ENCODE measurements around the gene ME3.

DNA sequence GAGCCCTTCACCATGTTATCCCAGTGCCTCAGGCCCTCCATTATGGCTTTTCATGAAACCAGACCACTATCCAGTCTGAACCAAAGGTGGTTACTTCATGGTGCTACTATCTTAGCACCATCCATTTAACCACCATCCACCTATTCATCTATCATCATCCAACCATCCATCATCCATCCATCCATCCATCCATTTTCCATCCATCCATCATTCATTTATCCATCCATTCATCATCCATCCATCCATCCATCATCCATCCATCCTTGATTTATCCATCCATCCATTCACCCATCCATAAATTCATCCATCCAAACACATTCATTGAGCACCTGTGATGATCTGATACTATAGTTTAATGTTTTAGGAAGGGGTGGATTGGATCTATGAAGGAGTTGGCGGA, 204.2 kb downstream of the ME3 start:
- TF ChIP-seq, protein P1, sequence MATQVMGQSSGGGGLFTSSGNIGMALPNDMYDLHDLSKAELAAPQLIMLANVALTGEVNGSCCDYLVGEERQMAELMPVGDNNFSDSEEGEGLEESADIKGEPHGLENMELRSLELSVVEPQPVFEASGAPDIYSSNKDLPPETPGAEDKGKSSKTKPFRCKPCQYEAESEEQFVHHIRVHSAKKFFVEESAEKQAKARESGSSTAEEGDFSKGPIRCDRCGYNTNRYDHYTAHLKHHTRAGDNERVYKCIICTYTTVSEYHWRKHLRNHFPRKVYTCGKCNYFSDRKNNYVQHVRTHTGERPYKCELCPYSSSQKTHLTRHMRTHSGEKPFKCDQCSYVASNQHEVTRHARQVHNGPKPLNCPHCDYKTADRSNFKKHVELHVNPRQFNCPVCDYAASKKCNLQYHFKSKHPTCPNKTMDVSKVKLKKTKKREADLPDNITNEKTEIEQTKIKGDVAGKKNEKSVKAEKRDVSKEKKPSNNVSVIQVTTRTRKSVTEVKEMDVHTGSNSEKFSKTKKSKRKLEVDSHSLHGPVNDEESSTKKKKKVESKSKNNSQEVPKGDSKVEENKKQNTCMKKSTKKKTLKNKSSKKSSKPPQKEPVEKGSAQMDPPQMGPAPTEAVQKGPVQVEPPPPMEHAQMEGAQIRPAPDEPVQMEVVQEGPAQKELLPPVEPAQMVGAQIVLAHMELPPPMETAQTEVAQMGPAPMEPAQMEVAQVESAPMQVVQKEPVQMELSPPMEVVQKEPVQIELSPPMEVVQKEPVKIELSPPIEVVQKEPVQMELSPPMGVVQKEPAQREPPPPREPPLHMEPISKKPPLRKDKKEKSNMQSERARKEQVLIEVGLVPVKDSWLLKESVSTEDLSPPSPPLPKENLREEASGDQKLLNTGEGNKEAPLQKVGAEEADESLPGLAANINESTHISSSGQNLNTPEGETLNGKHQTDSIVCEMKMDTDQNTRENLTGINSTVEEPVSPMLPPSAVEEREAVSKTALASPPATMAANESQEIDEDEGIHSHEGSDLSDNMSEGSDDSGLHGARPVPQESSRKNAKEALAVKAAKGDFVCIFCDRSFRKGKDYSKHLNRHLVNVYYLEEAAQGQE (IDR thresholded peaks at IDR 0.05; ENCODE audit: low read depth), result no peak
- TF ChIP-seq POLR2AphosphoS5 (IDR thresholded peaks at IDR 0.05; ENCODE audit: low read depth, low read length), result no peak
- TF ChIP-seq, protein P2, sequence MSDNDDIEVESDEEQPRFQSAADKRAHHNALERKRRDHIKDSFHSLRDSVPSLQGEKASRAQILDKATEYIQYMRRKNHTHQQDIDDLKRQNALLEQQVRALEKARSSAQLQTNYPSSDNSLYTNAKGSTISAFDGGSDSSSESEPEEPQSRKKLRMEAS (IDR thresholded peaks at IDR 0.05), result no peak
- TF ChIP-seq, protein P3, sequence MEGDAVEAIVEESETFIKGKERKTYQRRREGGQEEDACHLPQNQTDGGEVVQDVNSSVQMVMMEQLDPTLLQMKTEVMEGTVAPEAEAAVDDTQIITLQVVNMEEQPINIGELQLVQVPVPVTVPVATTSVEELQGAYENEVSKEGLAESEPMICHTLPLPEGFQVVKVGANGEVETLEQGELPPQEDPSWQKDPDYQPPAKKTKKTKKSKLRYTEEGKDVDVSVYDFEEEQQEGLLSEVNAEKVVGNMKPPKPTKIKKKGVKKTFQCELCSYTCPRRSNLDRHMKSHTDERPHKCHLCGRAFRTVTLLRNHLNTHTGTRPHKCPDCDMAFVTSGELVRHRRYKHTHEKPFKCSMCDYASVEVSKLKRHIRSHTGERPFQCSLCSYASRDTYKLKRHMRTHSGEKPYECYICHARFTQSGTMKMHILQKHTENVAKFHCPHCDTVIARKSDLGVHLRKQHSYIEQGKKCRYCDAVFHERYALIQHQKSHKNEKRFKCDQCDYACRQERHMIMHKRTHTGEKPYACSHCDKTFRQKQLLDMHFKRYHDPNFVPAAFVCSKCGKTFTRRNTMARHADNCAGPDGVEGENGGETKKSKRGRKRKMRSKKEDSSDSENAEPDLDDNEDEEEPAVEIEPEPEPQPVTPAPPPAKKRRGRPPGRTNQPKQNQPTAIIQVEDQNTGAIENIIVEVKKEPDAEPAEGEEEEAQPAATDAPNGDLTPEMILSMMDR (IDR thresholded peaks at IDR 0.05 in 2 of 3, conservative IDR thresholded peaks at IDR 0.05 in 1 of 3; ENCODE audit: borderline replicate concordance in 1 of 3, insufficient read depth in 1 of 3, low read depth in 2 of 3, low read length in 2 of 3), result no peak
- no peak for TF ChIP-seq SIN3A (IDR thresholded peaks at IDR 0.05; ENCODE audit: low read depth)
- no peak for TF ChIP-seq EZH2phosphoT487 (IDR thresholded peaks at IDR 0.05; ENCODE audit: borderline replicate concordance)
- no peak for TF ChIP-seq POLR2A (IDR thresholded peaks at IDR 0.05; ENCODE audit: borderline replicate concordance, extremely low read depth, insufficient read depth, insufficient read length)
- no peak for TF ChIP-seq CEBPB (IDR thresholded peaks at IDR 0.05; ENCODE audit: low read depth)
- TF ChIP-seq EZH2 (IDR thresholded peaks at IDR 0.05), result no peak
- no peak for TF ChIP-seq RAD21 (IDR thresholded peaks at IDR 0.05; ENCODE audit: low read depth)

Data from HCT116 (cell line).